GM21390 (cell line): ENCODE results near the gene PDE4C.

ENCODE experiments used
- ATAC-seq: cut with Tn5 transposase; IDR thresholded peaks from one replicate; pipeline ENCODE4 v1.9.1; 2021; ENCODE audit not compliant: unreplicated experiment

The PDE4C gene

GRCh38 chr19:18225702-18226468 lies at the start of gene PDE4C:
TSS of gene PDE4C (minus strand) at chr19:18226438. CDS start at chr19:18226415, 23 bp downstream.
- no peak for ATAC-seq

GRCh38 chr19:18274781-18275356 lies 48.6 kb upstream of the PDE4C start:
- no peak for ATAC-seq

GRCh38 chr19:18274219-18274780 lies 48.1 kb upstream of the PDE4C start, which contains the start of gene IQCN:
TSS of gene IQCN (minus strand) at chr19:18274452. CDS start at chr19:18269478, 4,974 bp downstream.
- ATAC-seq: no peak

- ATAC-seq: no peak
These were observed 47.5 kb upstream of the PDE4C start for GRCh38 chr19:18273561-18274218.

- ATAC-seq: no peak
These were observed 45.2 kb upstream of the PDE4C start for GRCh38 chr19:18271433-18271841.

GRCh38 chr19:18270326-18270725 lies 44.1 kb upstream of the PDE4C start:
- no peak for ATAC-seq

- ATAC-seq: no peak
These were observed 43.0 kb upstream of the PDE4C start for GRCh38 chr19:18269070-18269723.

GRCh38 chr19:18266771-18267686 lies 40.8 kb upstream of the PDE4C start:
- ATAC-seq: no peak

- no peak for ATAC-seq
These were observed 39.3 kb upstream of the PDE4C start for GRCh38 chr19:18265582-18265981.

- ATAC-seq: no peak
These were observed 38.8 kb upstream of the PDE4C start for GRCh38 chr19:18264971-18265540.

- ATAC-seq: no peak
These were observed 38.1 kb upstream of the PDE4C start for GRCh38 chr19:18264137-18264854.

- no peak for ATAC-seq
These were observed 37.3 kb upstream of the PDE4C start for GRCh38 chr19:18263324-18264136.

GRCh38 chr19:18262917-18263316 lies 36.7 kb upstream of the PDE4C start:
- no peak for ATAC-seq

GRCh38 chr19:18262144-18262543 lies 35.9 kb upstream of the PDE4C start:
- no peak for ATAC-seq

- ATAC-seq: no peak
These were observed 35.2 kb upstream of the PDE4C start for GRCh38 chr19:18261474-18261873.

GRCh38 chr19:18259893-18260292 lies 33.7 kb upstream of the PDE4C start:
- ATAC-seq: no peak

GRCh38 chr19:18257503-18258470 lies 31.5 kb upstream of the PDE4C start:
- ATAC-seq: no peak
